DOHH2 (cell line): ENCODE data around the gene TAS2R4.

Source experiments
- H3F3A ChIP-seq: fragments of 200-600 bp; sonication (generic), shearing (Covaris generic); 2 replicates; pipeline ENCODE4 v1.6.0; 2016; ENCODE audit warnings: antibody characterized with exemption, mild to moderate bottlenecking; ENCODE audit not compliant: control insufficient read depth, insufficient read depth
- H3K27ac ChIP-seq: fragments of 200-600 bp; sonication (generic); 2 replicates; pipeline ENCODE4 v1.5.1; 2014; ENCODE audit warnings: low read depth, mild to moderate bottlenecking, low read length, moderate library complexity
- H3K27me3 ChIP-seq: fragments of 200-600 bp; sonication (generic); 2 replicates; pipeline ENCODE4 v1.6.1; 2014; ENCODE audit warnings: mild to moderate bottlenecking, low read length, mixed read lengths; ENCODE audit not compliant: control insufficient read depth
- H3K36me3 ChIP-seq: fragments of 200-600 bp; sonication (generic); 2 replicates; pipeline ENCODE4 v1.6.1; 2014; ENCODE audit warnings: mild to moderate bottlenecking, low read length, moderate library complexity, mixed read lengths; ENCODE audit not compliant: control insufficient read depth
- H3K4me1 ChIP-seq: fragments of 200-600 bp; sonication (generic); 2 replicates; pipeline ENCODE4 v1.6.1; 2014; ENCODE audit warnings: mild to moderate bottlenecking, low read length, mixed read lengths; ENCODE audit not compliant: control insufficient read depth
- H3K4me2 ChIP-seq: fragments of 200-600 bp; sonication (generic); 2 replicates; pipeline ENCODE4 v1.6.0; 2014; ENCODE audit warnings: mild to moderate bottlenecking, low read length, moderate library complexity
- H3K4me3 ChIP-seq: fragments of 200-600 bp; sonication (generic); 2 replicates; pipeline ENCODE4 v1.5.1; 2014; ENCODE audit warnings: mild to moderate bottlenecking, low read length, mixed read lengths
- H3K79me2 ChIP-seq: fragments of 200-600 bp; sonication (generic); 2 replicates; pipeline ENCODE4 v1.6.1; 2014; ENCODE audit warnings: mild to moderate bottlenecking, low read length, mixed read lengths; ENCODE audit not compliant: control insufficient read depth
- H3K9me2 ChIP-seq: fragments of 200-600 bp; sonication (generic); replicated peaks from 2 replicates; pipeline ENCODE4 v1.6.1; 2014; ENCODE audit warnings: mild to moderate bottlenecking, low read length, mixed read lengths; ENCODE audit not compliant: control insufficient read depth
- H3K9me3 ChIP-seq: fragments of 200-600 bp; sonication (generic); 2 replicates; pipeline ENCODE4 v1.6.1; 2014; ENCODE audit warnings: antibody characterized with exemption, low read length, mixed read lengths; ENCODE audit not compliant: control insufficient read depth, insufficient read depth
- H4K20me1 ChIP-seq: fragments of 200-600 bp; sonication (generic); 2 replicates; pipeline ENCODE4 v1.6.0; 2014; ENCODE audit warnings: low read depth, mild to moderate bottlenecking, antibody characterized with exemption, low read length, moderate library complexity; ENCODE audit not compliant: control insufficient read depth, insufficient read depth
- CTCF ChIP-seq: fragments of 200-600 bp; sonication (generic); IDR thresholded peaks from one replicate; pipeline ENCODE4 v1.5.1; 2014; ENCODE audit warnings: antibody characterized with exemption, mild to moderate bottlenecking, low read depth, low read length; ENCODE audit not compliant: poor library complexity, severe bottlenecking
- EZH2phosphoT487 ChIP-seq: fragments of 200-600 bp; sonication (generic); IDR thresholded peaks from 2 replicates; pipeline ENCODE4 v1.6.1; 2017; ENCODE audit warnings: borderline replicate concordance, mild to moderate bottlenecking, antibody characterized with exemption, low read length, moderate library complexity, mixed read lengths

TAS2R4 gene

GRCh38 chr7:141785706-141786552 is 9.5 kb downstream of the TAS2R4 start:
- TF ChIP-seq CTCF (peak; percentile 98), EZH2phosphoT487 (no peak)
- no peaks in the 10 kb centered on the region for H3K9me3 ChIP-seq
- no peaks in the 10 kb centered on the region for H3F3A ChIP-seq
- no peaks in the 10 kb centered on the region for H3K9me2 ChIP-seq
- H3K79me2 ChIP-seq = no peaks in the 10 kb centered on the region
- H3K4me2 ChIP-seq = no peak overlapping the region
- no peak overlapping the region for H3K4me3 ChIP-seq
- no peaks in the 10 kb centered on the region for H3K36me3 ChIP-seq
- no peaks in the 10 kb centered on the region for H4K20me1 ChIP-seq
- H3K27ac ChIP-seq = no peak overlapping the region
- H3K4me1 ChIP-seq = peaks cover 4% of the 10 kb centered on the region; the same call in 1 of the 2 replicates
- no peaks in the 10 kb centered on the region for H3K27me3 ChIP-seq

GRCh38 chr7:141788296-141788695 is 11.8 kb downstream of the TAS2R4 start:
- no peak for TF ChIP-seq CTCF
- TF ChIP-seq EZH2phosphoT487 = no peak
- H3F3A ChIP-seq = no peaks in the 10 kb centered on the region
- H3K79me2 ChIP-seq = no peaks in the 10 kb centered on the region
- H3K27ac ChIP-seq = no peak overlapping the region
- H3K27me3 ChIP-seq = no peaks in the 10 kb centered on the region
- H3K36me3 ChIP-seq = no peaks in the 10 kb centered on the region
- H3K4me3 ChIP-seq = no peak overlapping the region
- no peaks in the 10 kb centered on the region for H4K20me1 ChIP-seq
- peaks cover 4% of the 10 kb centered on the region; the same call in 1 of the 2 replicates for H3K4me1 ChIP-seq
- H3K4me2 ChIP-seq = no peak overlapping the region
- H3K9me2 ChIP-seq = no peaks in the 10 kb centered on the region
- H3K9me3 ChIP-seq = no peaks in the 10 kb centered on the region

GRCh38 chr7:141789917-141790316 is 13.4 kb downstream of the TAS2R4 start, which contains the start of gene TAS2R5:
Gene TAS2R5, plus strand, starts transcription at chr7:141790217. Its CDS starts 145 bp downstream, at chr7:141790362.
- no peaks in the 10 kb centered on the region for H3F3A ChIP-seq

More at GRCh38 chr7:141789917-141790316, 13.4 kb downstream of the TAS2R4 start, which contains the start of gene TAS2R5:
- Histone ChIP-seq H3K9me2 (no peaks in the 10 kb centered on the region), H3K4me1 (peaks cover 4% of the 10 kb centered on the region; the same call in 1 of the 2 replicates), H3K27me3 (no peaks in the 10 kb centered on the region), H3K79me2 (no peaks in the 10 kb centered on the region), H3K9me3 (no peaks in the 10 kb centered on the region), H3K4me3 (no peak within 1 kb of the TSS), H4K20me1 (no peaks in the 10 kb centered on the region), H3K4me2 (no peak within 1 kb of the TSS), H3K36me3 (no peaks in the 10 kb centered on the region), H3K27ac (no peak within 1 kb of the TSS)
- TF ChIP-seq CTCF = no peak
- no peak for TF ChIP-seq EZH2phosphoT487
